Adrenal gland (tissue), 5 donors: ENCODE results near the gene ANKRD44.

Experiments used
- CTCF ChIP-seq, 6 experiments: fragments of 450-650 bp in 4 of 6; fragments of 200-600 bp in 2 of 6; sonication (generic) in 1 of 6; IDR thresholded peaks; 1 replicate in 5 of 6; 2 replicates in 1 of 6; pipeline versions ENCODE4 v1.5.1 to v1.8.0; 2016 to 2021; ENCODE audit warnings: antibody characterized with exemption in 6 of 6, mild to moderate bottlenecking in 2 of 6, moderate library complexity in 1 of 6
- POLR2A ChIP-seq, 2 donors: fragments of 450-650 bp; IDR thresholded peaks; one replicate each; pipeline ENCODE4 v1.6.1; 2017; ENCODE audit warnings: antibody characterized with exemption in 2 of 2, mild to moderate bottlenecking in 2 of 2, moderate library complexity in 1 of 2
- donor health status: DM: no; HTN: no; CAD: no.

GRCh38 chr2:197171582-197171981, 139.0 kb downstream of the ANKRD44 start:
- TF ChIP-seq CTCF (IDR thresholded peaks at IDR 0.05) (no peak), POLR2A (IDR thresholded peaks at IDR 0.05) (no peak)
